NCI-H748 treated with DMSO at 0.1 percent for 48 hours (cell line): ENCODE data around the gene RNF223.
"Not testable (repeated sequence)": the region's sequence is repeated elsewhere in the genome, so short reads cannot be mapped to it uniquely, and the experiment has no call there.

Source experiments
- DNase-seq: peaks from one replicate; lab custom pipeline; 2025; lab: John Stamatoyannopoulos, UW

Gene RNF223

GRCh38 chr1:1109743-1110142 is 35.6 kb upstream of the RNF223 start:
- no peak for DNase-seq

DNA sequence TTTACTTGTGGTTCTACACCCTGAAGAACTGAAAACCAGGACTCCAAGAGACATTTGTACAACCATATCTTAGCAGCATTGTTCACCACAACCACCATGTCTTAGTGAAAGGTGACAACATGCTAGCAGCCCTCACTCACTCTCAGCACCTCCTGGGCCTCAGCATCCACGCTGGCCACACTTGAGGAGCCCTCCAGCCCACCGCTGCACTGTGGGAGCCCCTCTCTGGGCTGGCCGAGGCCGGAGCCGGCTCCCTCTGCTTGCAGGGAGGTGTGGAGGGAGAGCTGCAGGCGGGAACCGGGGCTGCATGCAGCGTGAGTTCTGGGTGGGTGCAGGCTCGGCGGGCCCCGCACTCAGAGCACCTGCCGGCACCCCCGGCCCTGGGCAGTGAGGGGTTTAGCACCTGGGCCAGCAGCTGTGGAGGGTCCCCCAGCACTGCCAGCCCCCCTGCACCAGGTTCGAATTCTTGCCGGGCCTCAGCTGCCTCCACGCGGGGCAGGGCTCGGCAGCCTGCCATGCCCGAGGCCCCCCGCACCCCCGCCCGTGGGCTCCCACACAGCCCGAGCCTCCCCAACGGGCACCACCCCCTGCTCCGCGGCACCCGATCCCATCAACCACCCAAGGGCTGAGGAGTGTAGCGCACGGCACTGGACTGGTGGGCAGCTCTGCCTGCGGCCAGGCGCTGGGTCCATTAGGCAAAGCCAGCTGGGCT is 32.6 kb upstream of the RNF223 start:
- DNase-seq = no peak

DNA sequence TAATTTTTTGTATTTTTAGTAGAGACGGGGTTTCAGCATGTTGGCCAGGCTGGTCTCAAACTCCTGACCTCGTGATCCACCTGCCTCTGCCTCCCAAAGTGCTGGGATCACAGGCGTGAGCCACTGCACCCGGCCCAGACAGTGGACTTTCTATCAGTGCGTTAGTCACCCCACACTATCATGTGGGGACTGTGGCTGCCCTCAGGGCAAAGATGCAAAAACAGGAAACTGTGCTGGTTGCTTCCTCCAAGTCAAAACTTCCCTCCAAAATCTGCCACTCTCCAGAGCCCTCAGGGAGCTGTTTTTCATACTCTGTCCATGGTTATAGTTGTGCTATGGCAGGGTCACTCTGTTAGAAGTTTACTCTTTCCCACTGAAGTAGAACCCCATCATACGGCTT is 30.0 kb upstream of the RNF223 start:
- DNase-seq = not testable (repeated sequence)

- DNase-seq = no peak
These were observed 27.4 kb upstream of the RNF223 start for GRCh38 chr1:1101503-1101902.

DNA sequence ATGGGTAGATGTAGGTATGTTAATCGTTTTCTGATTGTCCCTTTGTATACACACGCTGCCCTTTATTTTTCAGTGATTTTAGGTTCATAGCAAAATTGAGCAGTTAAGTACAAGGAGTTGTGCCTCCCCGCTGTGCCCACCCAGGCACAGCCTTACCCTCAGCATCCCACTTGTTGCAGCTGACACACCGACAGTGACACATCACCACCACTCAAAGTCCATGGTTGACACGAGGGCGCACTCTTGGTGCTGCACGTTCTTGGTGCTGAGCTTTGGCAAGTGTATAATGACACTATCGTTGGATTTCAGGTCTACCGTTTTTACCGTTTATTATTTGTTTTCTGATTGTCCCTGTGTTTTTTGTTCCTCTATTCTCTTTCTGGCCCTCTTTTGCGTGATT is 26.2 kb upstream of the RNF223 start:
- DNase-seq = no peak

DNA sequence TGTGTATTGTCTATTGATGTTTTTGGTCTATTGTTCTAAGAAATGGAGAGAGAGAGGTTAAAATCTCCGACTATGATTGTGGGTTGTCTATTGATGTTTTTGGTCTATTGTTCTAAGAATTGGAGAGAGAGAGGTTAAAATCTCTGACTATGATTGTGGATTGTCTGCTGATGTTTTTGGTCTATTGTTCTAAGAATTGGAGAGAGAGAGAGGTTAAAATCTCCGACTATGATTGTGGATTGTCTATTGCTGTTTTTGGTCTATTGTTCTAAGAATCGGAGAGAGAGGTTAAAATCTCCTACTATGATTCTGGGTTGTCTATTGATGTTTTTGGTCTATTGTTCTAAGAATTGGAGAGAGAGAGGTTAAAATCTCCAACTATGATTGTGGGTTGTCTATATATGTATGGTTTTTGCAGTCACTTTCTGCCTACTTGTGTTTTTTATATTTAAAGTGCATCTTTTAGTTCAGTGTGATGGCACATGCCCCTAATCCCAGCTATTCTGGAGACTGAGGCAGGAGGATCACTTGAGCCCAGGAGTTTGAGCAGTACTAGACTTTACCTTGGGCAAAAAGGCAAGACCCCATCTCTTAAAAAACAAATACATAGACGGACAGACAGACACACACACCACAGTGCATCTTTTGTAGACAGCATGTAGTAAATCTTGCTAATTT is 25.5 kb upstream of the RNF223 start:
- DNase-seq = no peak

GRCh38 chr1:1098681-1099421 is 24.7 kb upstream of the RNF223 start:
- DNase-seq = no peak

- DNase-seq = not testable (repeated sequence)
These were observed 22.0 kb upstream of the RNF223 start for GRCh38 chr1:1096136-1096535.

DNA sequence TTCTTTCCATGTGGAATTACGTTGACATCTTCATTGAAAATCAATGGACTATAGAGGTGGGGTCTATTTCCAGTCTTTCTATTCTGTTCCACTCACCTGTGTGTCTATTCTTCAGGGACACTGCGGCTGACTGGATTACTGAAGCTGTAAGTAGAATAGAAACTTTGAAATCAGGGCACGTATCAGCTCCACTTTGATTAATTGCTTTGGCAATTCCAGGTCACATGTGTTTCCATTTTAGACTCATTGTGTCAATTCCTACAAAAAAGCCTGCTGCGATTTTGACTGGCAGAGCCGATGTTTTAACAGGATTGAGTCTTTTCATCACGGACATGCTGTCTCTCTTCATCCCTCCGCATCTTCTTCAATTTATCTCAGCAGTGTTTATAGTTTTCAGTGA is 20.9 kb upstream of the RNF223 start:
- DNase-seq = no peak

GRCh38 chr1:1093610-1093943 is 19.5 kb upstream of the RNF223 start:
- no peak for DNase-seq

GRCh38 chr1:1092894-1093609 is 18.9 kb upstream of the RNF223 start:
- DNase-seq = no peak

- no peak for DNase-seq
These were observed 18.2 kb upstream of the RNF223 start for GRCh38 chr1:1092149-1092855.

GRCh38 chr1:1091344-1092148 is 17.4 kb upstream of the RNF223 start:
- no peak for DNase-seq

DNA sequence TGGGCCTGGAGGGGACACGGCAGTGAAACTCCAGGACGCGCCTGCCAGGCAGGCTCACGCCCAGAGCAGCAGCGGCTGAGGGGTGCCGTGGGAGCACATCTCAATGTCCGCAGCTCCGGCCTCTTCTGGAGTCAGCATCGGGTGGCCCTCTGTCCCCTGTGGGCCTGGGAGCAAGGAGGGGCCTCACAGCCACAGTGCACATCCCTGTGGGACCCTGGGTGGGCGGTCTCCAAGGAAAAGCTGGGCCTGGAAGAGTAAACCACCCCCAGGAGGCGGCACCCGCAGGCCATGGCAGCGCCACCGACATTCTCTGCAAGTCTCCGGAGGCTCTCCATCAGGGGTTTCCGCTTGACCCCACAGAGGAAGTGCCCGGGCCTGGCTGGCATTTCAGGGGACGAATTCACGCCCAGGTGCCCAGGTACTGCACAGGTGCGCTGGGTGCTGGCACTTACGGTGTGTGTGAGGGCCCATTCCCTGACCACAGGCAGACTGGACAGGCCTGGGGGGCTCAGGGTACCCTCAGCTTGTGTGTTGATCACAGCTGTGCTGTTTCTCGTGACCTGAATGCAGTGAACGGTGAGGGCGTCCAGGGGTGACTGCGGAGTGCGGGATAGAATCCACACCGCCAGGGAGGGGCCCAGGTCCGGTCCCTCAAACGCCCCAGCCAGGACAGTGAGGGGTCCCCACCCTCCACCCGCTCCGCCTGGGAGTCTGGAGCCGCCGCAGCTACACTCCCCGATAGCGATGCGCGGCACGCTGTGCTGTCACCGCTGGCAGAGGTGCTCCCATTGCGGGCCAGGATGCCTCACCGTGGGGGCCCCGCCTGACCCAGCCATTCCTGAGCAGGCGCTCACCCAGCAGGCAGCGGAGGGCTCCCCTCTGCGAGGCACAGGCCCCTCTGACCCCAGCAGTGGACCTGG is 16.6 kb upstream of the RNF223 start:
- DNase-seq = no peak

DNA sequence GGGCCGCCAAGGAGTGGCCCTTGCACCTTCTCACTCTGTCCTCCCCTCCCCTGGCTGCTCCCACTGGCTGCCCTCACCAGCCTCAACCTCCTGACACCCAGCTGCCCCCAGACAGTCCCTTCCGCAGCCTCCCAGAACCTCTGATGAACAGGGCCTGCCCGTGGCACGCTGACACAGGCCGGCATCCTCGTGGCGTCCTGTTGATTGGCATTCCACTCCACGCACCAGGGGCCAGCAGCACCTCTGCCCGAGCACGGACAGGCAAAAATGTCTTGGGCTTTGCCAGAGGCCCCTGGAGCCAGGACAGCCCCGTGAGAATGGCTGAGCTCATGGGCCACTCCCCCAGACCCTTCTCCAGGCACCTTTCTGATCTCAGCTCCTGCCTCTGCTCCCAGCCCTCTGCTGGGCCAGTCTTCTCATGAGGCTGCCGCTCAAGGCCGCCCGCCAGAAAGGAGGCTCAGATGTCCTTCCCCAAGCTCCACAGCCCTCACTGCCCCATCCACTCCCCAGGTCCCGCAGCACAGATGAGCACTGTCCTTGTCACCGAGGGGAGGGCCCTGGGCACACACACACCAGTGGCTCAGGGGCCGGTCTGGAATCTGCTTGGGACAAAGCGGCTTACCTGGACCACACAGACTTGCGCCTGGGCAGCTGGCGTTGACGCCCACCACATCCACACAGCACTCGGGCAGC is 15.8 kb upstream of the RNF223 start:
- no peak for DNase-seq

- DNase-seq = no peak
These were observed 14.9 kb upstream of the RNF223 start for GRCh38 chr1:1088801-1089680.

DNA sequence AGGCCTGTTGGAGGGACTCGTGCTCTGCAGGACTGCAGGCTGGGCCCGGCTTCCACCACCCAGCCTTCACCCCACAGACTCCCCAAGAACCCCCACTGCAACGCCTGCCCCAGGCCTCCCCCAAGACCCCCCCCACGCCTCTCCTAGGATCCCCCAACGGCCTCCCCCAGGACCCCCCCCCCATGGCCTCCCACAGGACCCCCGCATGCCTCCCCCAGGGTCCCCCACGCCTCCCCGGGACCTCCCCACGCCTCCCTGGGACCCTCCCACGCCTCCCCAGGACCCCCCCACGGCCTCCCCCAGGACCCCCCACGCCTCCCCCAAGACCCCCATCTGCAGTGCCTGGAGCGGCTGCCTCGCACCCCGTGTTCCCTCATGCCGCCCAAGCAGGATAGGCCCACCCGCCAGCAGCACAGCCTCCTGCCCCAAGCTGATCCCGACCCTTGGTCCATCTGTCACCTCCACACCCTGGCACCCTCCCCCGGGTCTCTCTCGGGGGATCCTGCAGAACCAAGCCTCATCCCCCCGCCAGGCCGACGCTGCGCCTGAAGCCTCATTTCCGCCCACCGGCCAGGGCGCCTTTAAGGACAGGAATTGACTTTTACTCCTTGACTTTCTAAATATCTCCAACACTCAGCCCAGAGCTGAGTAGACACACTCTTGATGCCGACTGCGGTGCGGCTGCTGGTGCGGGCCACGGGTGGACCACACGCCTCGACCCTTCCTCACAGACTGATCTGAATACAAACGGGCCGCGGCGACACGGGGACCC is 14.1 kb upstream of the RNF223 start:
- DNase-seq = no peak
